GM19240 (cell line): Measurements from ENCODE around the gene GNG10.
A peak's percentile ranks its signal among the peaks of the same experiment; 100 is the strongest.
"Not testable (repeated sequence)": the region's sequence is repeated elsewhere in the genome, so short reads cannot be mapped to it uniquely, and the experiment has no call there.

Source experiments
- DNase-seq: peaks from one replicate; pipeline ENCODE4 v3.0.0; 2011; ENCODE audit warnings: low spot score; ENCODE audit not compliant: insufficient read length

Gene GNG10

GRCh38 chr9:111649016-111649415, 12.4 kb upstream of the GNG10 start:
- DNase-seq: no peak

- no peak for DNase-seq
Measured at GRCh38 chr9:111657051-111657450, 4.4 kb upstream of the GNG10 start.

GRCh38 chr9:111658943-111659342, 2.5 kb upstream of the GNG10 start:
- DNase-seq: no peak

DNA sequence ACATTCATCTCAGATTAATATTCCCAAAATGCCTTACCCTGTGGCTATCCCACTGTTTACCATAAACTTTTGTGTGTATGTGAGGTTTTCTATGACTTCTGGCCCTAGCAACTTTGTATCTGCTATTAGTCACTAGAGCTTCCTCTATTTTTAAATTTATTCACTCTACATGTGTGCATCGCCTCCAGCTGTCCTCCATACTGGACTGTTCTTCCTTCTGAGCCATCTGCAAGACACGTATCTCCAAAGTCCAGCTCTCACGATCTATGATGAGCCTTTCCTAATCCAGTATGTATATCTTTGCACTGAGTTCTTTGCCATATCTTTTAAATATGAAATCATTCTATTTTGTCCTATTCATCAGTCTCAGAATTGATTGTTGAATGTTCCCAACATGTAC, 1.7 kb upstream of the GNG10 start:
- no peak for DNase-seq

- DNase-seq: peak; percentile 26
Measured at GRCh38 chr9:111661802-111662521, 557 bp downstream of the GNG10 start.

DNA sequence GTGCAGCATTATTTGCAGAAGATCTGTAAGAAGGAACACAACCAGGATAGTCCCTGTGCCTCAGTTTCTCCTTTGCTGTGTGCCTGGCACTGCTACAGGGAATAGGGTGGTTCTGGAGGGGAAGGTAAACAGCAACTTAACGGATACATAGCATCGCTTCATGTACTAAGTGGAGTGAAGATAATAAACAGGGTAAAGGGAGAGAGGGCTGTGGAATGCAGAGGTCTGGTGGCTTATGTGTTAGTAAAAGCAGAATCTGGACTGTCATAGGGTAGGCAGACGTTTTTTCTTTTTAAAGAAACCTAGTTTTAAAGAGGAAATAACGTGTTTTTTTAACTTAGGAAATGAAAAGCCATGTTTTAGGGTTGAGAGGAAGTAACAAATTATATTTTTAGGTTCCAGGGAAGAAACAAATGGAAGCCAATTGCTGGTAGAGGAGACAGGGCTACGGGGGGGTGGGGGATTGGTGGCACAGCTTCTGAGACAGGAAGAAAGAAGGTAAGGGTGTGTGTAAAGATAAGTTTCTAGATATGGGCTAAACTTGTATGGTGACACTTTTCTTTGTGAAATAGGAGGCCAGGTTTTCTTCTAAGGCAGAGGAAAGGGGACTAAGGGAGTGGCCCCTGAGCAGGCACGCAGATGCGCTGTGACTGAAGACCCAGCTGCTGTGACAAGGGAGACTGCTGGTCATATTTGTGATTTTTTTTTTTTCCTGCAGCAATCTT, 1.3 kb downstream of the GNG10 start:
- DNase-seq: no peak

DNA sequence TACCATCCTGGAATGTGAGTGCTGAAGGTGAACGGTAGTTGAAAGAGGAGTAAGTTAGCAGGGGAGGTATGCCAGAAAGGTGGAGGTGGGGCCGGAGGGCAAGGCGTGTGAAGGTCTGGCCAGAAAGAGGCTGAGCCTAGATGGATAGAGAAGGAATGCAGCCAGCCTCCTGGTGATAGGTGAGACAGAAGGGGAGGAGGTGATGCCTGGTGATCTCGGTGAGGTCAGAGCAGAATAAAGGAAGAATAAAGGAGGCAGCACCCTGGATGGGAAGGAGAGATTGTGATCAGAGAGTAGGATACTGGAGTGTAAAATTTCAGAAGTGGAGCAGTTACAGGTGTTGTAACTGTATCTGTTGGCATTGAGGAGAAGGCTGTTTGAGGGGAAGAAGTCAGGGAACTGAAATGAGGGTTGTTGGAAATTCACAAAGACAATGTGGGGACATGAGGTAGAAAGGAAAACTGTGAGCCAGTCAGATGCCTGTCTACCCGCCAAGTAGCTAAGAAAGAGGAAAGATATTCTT, 2.0 kb downstream of the GNG10 start:
- DNase-seq: no peak

DNA sequence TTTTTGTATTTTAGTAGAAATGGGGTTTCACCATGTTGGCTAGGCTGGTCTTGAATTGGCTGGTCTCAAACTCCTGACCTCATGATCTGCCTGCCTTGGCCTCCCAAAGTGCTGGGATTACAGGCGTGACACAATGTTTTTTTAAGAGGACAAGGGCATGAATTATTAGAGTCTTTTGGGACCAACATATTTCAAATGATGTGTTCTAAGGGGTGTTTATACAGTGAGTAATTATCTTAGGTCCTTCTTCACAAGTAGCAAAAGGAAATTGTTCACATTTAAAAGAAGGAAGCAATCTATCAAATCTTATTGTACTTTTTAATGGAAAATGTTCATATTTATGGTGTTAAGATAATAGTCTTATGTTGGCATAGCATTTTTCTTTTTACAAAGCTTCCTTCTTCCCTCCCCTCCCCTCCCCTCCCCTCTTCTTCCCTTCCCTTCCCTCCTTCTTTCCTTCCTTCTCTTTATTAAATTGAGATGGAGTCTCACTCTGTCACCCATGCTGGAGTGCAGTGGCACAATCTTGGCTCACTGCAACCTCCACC, 6.7 kb downstream of the GNG10 start:
- DNase-seq: no peak

DNA sequence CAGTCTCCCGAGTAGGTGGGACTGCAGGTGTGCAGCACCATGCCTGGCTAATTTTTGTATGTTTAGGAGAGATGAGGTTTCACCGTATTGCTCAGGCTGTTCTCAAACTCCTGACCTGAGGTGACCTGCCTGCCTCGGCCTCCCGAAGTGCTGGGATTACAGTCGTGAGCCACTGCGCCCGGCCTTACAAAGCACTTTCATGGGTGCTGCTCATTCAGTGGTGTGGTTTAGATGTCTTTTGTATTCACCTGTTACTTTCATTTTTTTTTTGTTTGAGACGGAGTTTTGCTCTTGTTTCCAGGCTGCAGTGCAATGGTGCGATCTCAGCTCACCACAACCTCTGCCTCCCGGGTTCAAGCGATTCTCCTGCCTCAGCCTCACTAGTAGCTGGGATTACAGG, 7.2 kb downstream of the GNG10 start:
- not testable (repeated sequence) for DNase-seq

DNA sequence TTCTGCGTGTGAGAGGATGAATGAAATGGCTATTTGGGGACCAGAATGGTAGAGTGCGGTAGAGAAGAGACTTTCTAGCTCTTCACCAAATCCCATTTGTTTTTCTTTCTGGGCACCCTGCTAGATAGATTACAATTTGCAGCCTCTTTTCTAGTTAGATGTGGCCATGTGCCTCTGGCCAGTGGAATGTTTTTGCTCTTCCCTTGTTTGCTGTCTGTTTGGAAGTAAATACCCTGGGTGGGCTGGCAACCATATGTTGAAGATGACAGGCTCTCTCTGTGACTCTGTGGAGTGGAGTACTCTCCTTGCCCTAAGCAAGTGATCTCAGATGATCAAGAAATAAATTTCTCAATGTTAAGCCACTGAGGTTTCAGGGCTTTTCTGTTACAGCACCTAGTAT, 12.9 kb downstream of the GNG10 start:
- DNase-seq: no peak

DNA sequence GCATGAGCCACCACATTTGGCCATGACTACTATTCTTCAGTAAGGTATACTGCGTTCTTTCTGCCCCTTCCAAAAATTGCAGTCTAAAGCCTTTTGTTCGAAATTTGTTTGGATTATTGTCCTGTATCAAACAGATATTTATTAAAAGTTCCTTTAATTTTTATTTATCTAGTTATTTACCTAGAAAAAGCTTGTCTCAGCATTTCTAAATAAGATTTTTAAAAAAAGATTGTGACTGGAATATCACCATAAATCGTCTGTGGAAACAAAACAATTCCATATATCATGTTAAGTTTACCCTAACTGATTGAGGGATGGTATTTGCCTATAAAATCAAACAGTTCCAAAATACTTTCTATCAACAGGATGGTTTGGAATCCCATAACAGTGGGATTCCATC, 14.7 kb downstream of the GNG10 start:
- DNase-seq: no peak

DNA sequence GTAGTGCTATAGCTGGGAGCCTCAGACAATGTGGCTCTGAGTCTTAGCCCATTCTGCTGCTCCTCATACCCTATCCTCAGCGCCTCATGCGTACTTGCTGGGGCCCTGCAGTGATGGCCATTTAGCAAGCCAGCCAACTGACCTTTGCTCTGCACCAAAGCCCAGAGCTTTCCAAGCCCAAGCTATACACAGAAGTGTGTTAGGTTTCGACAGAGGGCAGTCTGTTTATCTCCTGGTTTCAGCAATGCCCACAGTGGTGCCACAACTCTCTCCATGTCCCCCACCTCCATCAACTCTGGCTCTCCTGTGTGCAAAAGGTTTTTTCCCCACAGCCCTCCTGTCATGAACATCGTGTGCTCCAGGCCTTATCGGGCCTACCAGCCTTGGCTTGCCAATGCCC, 16.9 kb downstream of the GNG10 start:
- no peak for DNase-seq

- DNase-seq: no peak
Measured at GRCh38 chr9:111679199-111679598, 17.8 kb downstream of the GNG10 start.

GRCh38 chr9:111683392-111683791, 22.0 kb downstream of the GNG10 start:
- no peak for DNase-seq

DNA sequence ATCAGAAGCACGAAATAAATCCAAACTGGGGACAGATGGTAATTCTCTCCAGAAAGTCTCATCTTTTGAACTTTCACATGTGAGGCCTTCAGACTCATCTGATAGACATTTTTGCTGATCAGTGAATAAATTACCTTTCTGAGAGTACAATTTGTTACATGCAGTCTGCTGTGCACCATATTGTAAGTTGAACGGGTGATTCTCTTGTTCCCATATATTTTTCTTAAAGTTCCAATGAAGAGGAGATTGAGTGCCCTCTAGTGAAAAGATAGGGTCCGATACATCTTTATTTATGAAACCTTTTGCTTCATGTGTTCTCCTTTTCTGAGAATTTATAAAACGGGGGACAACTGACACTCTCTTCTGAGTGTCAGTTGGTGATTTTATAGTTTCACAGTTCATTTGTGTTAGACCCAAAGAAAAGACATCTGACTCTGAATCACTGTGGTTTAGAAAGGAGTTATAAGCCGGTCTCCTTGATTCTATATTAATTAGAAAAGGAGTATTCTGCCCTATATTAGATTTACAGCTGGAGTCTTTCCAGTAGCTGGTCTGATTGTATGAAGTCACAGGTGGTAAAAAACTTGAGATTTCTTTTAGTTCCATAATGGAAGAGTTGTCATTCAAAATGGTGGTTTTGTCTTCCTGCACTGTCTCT, 30.4 kb downstream of the GNG10 start:
- no peak for DNase-seq

DNA sequence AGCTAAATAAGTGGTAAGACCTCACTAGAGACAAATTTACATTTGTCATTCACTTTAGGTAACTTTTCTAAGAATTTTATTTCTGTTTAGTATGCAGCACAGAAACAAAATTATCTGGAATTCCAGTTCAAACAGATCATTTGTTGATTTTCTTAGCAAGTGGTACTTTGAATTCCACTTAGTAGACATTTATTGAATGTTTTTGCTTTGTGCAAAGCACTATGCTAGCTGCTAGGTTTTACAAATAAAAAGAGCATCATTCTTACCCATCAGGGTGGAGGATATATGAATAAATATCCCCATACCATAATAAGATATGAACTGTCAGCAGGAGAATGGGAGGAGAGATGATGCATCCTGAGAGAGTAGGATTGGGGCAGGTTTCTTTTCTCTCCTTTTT, 35.4 kb downstream of the GNG10 start:
- DNase-seq: no peak

DNA sequence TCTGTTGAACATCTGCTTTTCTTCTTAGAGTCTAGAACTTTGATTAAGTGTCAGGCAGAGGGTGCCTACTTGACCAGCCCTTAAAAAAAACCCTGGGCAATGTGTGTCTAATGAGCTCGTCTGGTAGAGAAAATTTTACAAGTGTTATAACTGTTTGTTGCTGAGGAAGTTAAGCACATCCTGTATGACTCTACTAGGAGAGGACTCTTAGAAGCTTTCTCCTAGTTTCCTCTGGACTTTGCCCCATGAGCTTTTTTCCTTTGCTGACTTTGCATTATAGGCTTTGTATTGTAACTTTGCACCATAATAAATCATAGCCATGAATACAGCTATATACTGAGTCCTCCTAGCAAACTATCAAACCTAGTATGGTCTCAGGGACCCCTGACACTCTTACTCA, 39.4 kb downstream of the GNG10 start:
- DNase-seq: no peak

- no peak for DNase-seq
Measured at GRCh38 chr9:111704503-111704902, 43.1 kb downstream of the GNG10 start.

DNA sequence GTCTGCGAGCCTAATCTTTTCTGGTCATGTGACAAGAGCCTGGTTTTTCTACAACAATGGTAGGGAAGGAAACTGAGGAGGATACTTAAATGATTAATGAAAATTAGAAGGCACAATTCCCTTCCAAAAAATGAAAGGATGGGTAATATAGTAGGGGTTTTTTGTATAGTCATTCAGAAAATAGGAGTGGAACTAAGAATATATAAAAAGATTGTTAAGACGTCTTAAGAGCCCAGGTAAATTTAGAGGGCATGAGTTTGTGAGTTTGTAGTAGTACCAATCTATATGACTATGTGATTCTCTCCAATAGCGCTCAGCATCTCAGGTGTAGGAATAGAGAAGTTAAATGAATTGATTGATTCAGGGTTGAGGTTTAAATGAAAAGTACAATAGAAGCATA, 50.1 kb downstream of the GNG10 start:
- no peak for DNase-seq

DNA sequence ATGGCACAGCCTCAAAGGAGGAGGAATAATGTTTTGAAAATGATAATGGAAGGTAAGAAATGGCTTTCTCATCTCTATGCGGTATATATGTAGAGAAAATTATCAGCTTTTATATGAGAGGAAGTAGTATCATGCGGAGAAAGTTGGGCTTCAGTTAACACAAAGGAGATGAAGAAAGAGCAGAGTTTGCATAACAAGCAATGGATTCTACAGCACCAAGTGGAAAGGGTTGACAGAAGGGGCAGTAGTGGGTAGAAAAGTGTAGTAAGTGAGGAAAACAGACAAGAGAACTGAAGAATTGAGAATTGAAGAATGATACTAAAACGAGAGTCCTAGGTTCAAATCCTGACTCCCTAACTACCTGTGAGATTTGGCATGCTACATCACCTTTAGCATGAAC, 51.0 kb downstream of the GNG10 start:
- DNase-seq: no peak

DNA sequence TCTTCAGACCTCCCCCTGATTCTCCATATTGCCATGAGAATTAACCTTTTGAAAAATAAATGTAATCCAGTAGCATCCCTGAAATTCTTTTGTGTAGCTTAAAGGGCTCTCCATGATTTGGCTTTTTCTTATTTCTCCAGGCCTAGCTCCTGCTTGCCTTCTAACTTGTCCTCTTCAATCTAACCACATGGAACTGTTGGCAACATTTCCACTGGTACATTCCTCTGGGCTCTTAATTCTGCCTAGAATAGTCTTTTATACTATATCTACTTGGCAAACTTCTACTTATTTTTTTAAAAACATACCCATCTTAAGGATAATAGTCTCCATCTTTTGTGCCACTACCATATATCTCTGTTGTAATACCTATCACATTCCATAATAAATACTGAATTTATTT, 54.1 kb downstream of the GNG10 start:
- no peak for DNase-seq

- no peak for DNase-seq
Measured at GRCh38 chr9:111719541-111719940, 58.1 kb downstream of the GNG10 start.
